ENCODE data around the gene HDAC1.

Gene HDAC1

GRCh38 chr1:32373996-32374592 is 82.2 kb downstream of the HDAC1 start:
- no peak for DNase-seq (ENCODE audit: low read depth, low spot score)

- DNase-seq (ENCODE audit: low read depth, low spot score), result no peak
Measured at GRCh38 chr1:32376199-32376598, 84.3 kb downstream of the HDAC1 start.

- DNase-seq (ENCODE audit: low read depth, low spot score), result no peak
Measured at GRCh38 chr1:32377541-32378220, 85.8 kb downstream of the HDAC1 start.

- no peak for DNase-seq (ENCODE audit: low read depth, low spot score)
Measured at GRCh38 chr1:32380057-32380456, 88.2 kb downstream of the HDAC1 start.
